ENCODE measurements around the gene TBXAS1. TPM values are rescaled to one million over a fixed set of nuclear protein-coding genes. Genes with fewer than 3 reads are reported as not detected.

TBXAS1 gene
- total and polyA plus RNA-seq, 2 donors (not counting 3 experiments of a cell fraction or from before 2014, with no cell fraction given) = 2.1 to 4.3 TPM

- Histone ChIP-seq H3K9me3 (replicated peaks; ENCODE audit: control insufficient read depth, insufficient read depth, low read length) (no peaks in the 10 kb centered on the region), H3K79me2 (ENCODE audit: control insufficient read depth, insufficient read depth, low read length) (no peaks in the 10 kb centered on the region), H3K4me1 (ENCODE audit: control insufficient read depth, extremely low read depth, insufficient read depth, low read length) (no peaks in the 10 kb centered on the region), H3K4me3 (replicated peaks in 1 of 3; ENCODE audit: insufficient read depth in 1 of 3, low read depth in 1 of 3, low read length in 3 of 3) (no peak overlapping the region), H3K36me3 (ENCODE audit: control insufficient read depth in 2 of 2, extremely low read depth in 1 of 2, insufficient read depth in 2 of 2, low read length in 2 of 2) (no peaks in the 10 kb centered on the region), H3K4me2 (ENCODE audit: insufficient read depth, low read length) (no peak overlapping the region), H2AFZ (ENCODE audit: low read depth, low read length) (no peak overlapping the region), H3K27ac (ENCODE audit: insufficient read depth, low read depth, low read length) (no peak overlapping the region), H4K20me1 (replicated peaks; ENCODE audit: control insufficient read depth, extremely low read depth, insufficient read depth, low read length) (no peaks in the 10 kb centered on the region), H3K9me1 (replicated peaks; ENCODE audit: control insufficient read depth, extremely low read depth, insufficient read depth, low read length) (no peaks in the 10 kb centered on the region), H3K27me3 (ENCODE audit: control insufficient read depth in 2 of 2, insufficient read depth in 2 of 2, low read length in 2 of 2) (no peaks in the 10 kb centered on the region), H3K9ac (replicated peaks; ENCODE audit: extremely low read depth, insufficient read depth, low read length) (no peak overlapping the region)
- no peak for DNase-seq (ENCODE audit: low read depth, low spot score)
- dilution Hi-C loops (cut with MboI; ENCODE audit: extremely low pct_ligation_motif_present, low sequenced_read_pairs) = no loop called here
- FAIRE-seq = no peak
- POLR2A ChIA-PET = no interaction called here
- intact Hi-C loops (cut with micrococcal nuclease) = no loop called here
- BruUV-seq (replicated peaks) = no TSS peak
- CTCF ChIA-PET = interaction anchor here (0.6 to 3.7 kb wide), 7 partner anchors 11 to 560 kb away, joined by 3 to 15 read pairs (median 5); no protein-coding TSS in a partner anchor
- TF ChIP-seq FOS (IDR thresholded peaks at IDR 0.05; ENCODE audit: borderline replicate concordance, insufficient read depth, low read length) (no peak), MYC (IDR thresholded peaks at IDR 0.05; ENCODE audit: low read depth, low read length) (no peak), MAX (IDR thresholded peaks at IDR 0.05; ENCODE audit: insufficient read depth, insufficient read length) (no peak), CTCF (IDR thresholded peaks at IDR 0.05; ENCODE audit: extremely low read depth in 1 of 2, insufficient read depth in 1 of 2, low read depth in 1 of 2, low read length in 2 of 2) (no peak), POLR2A (IDR thresholded peaks at IDR 0.05; ENCODE audit: low read depth, low read length) (no peak), EZH2 (IDR thresholded peaks at IDR 0.05; ENCODE audit: borderline replicate concordance, low read depth, low read length, severe bottlenecking) (no peak)
Measured at GRCh38 chr7:139995017-139995915, 166.2 kb downstream of the TBXAS1 start.
